HepG2 (cell line): ENCODE measurements around the gene SPAAR. TPM values are rescaled to one million over a fixed set of nuclear protein-coding genes. Genes with fewer than 3 reads are reported as not detected.

Experiments
- ATF7-NPFF ChIP-seq: sonication (generic); formaldehyde crosslinking; IDR thresholded peaks from 2 replicates; pipeline ENCODE4 v1.8.1; 2023; ENCODE audit warnings: mild to moderate bottlenecking, low read depth, missing genetic modification reagents, moderate library complexity
- HDAC1 ChIP-seq: sonication (generic); formaldehyde crosslinking; IDR thresholded peaks from 2 replicates; pipeline ENCODE4 v1.5.1; 2020; ENCODE audit warnings: mild to moderate bottlenecking, missing genetic modification reagents
- HOXA9 ChIP-seq: sonication (generic); formaldehyde crosslinking; IDR thresholded peaks from 2 replicates; pipeline ENCODE4 v1.8.1; 2022; ENCODE audit warnings: missing genetic modification reagents, mild to moderate bottlenecking, moderate library complexity, borderline replicate concordance
- NFYC ChIP-seq: IDR thresholded peaks from 2 replicates; pipeline ENCODE4 v1.6.1; 2016; ENCODE audit warnings: missing genetic modification reagents, missing compliant biosample characterization
- PAWR ChIP-seq: sonication (generic); formaldehyde crosslinking; IDR thresholded peaks from 2 replicates; pipeline ENCODE4 v1.4.0; 2020; ENCODE audit warnings: missing genetic modification reagents, mild to moderate bottlenecking, borderline replicate concordance
- PBX3 ChIP-seq: sonication (generic); formaldehyde crosslinking; IDR thresholded peaks from 2 replicates; pipeline ENCODE4 v1.8.1; 2023; ENCODE audit warnings: missing genetic modification reagents, inconsistent platforms, borderline replicate concordance
- SALL2 ChIP-seq: sonication (generic); formaldehyde crosslinking; IDR thresholded peaks from 2 replicates; pipeline ENCODE4 v1.8.1; 2023; ENCODE audit warnings: mild to moderate bottlenecking, missing genetic modification reagents, inconsistent platforms
- SCMH1 ChIP-seq: sonication (generic); formaldehyde crosslinking; IDR thresholded peaks from 2 replicates; pipeline ENCODE4 v1.9.0; 2021; ENCODE audit warnings: missing genetic modification reagents, mild to moderate bottlenecking, borderline replicate concordance
- YEATS4 ChIP-seq: sonication (generic); formaldehyde crosslinking; IDR thresholded peaks from 2 replicates; pipeline ENCODE4 v1.4.0; 2020; ENCODE audit warnings: missing genetic modification reagents, borderline replicate concordance
- ZNF407 ChIP-seq: sonication (generic); formaldehyde crosslinking; IDR thresholded peaks from one replicate; pipeline ENCODE4 v1.5.1; 2020; ENCODE audit warnings: mild to moderate bottlenecking, missing genetic modification reagents; ENCODE audit errors: not compliant biosample characterization
- ZNF572 ChIP-seq: sonication (generic); formaldehyde crosslinking; IDR thresholded peaks from 2 replicates; pipeline ENCODE4 v1.5.1; 2020; ENCODE audit warnings: mild to moderate bottlenecking, missing genetic modification reagents
- polyA plus RNA-seq, 8 experiments: library from polyadenylated mRNA; depleted of rRNA in 3 of 8; stranded (reverse) in 7 of 8; unstranded in 1 of 8; fragments of >200 nt; fragmentation: Illumina TruSeq in 4 of 8; extraction: Trizol in 4 of 8; gene quantifications; 2 replicates each; pipeline versions ENCODE4 v1.2.1 to v1.2.3, GENCODE V29; 2011 to 2016; ENCODE audit warnings: low read depth in 4 of 8, missing spikeins in 1 of 8, mixed read lengths in 1 of 8; ENCODE audit not compliant: insufficient read depth in 1 of 8
- total RNA-seq, 5 experiments: library from RNA; depleted of rRNA; stranded (reverse); fragments of >200 nt; fragmentation: Illumina TruSeq; extraction: Trizol; gene quantifications; 2 replicates each; pipeline ENCODE4 v1.2.3, GENCODE V29; 2016; ENCODE audit warnings: low read depth in 1 of 5

The SPAAR gene
- total and polyA plus RNA-seq, 2 of the 13 experiments (the other 11 are each of a cell fraction or from before 2014, with no cell fraction given) = 0.07 TPM; not detected in 1

- TF ChIP-seq ZNF407 = no peak
- no peak for TF ChIP-seq ATF7-NPFF (CRISPR knock-in tag)
- no peak for TF ChIP-seq YEATS4 (CRISPR knock-in tag)
- no peak for TF ChIP-seq NFYC (CRISPR knock-in tag)
- TF ChIP-seq HDAC1 = no peak
- TF ChIP-seq PAWR = no peak
- TF ChIP-seq ZNF572 (CRISPR knock-in tag) = no peak
- no peak for TF ChIP-seq PBX3 (CRISPR knock-in tag)
- no peak for TF ChIP-seq SALL2
- TF ChIP-seq SCMH1 (CRISPR knock-in tag) = no peak
- no peak for TF ChIP-seq HOXA9 (CRISPR knock-in tag)
- TF ChIP-seq, all 625 proteins: peak for 0
These were observed 26.6 kb downstream of the SPAAR start (continued) for GRCh38 chr9:35935755-35936509.
